HUDEP-2 (cell line): Measurements from ENCODE around the gene EIF3C.
"Not testable (repeated sequence)": the region's sequence is repeated elsewhere in the genome, so short reads cannot be mapped to it uniquely, and the experiment has no call there.

Experiments
- DNase-seq, 76 experiments: peaks; one replicate each; lab custom pipeline; 2025; ENCODE audit not compliant: unreplicated experiment in 76 of 76; lab: John Stamatoyannopoulos, UW

The EIF3C gene

GRCh38 chr16:28711220-28712083 lies at the start of gene EIF3C:
Gene EIF3C (plus strand): TSS chr16:28711464. CDS start chr16:28711687, 223 bp downstream.
- DNase-seq: not testable (repeated sequence)

DNA sequence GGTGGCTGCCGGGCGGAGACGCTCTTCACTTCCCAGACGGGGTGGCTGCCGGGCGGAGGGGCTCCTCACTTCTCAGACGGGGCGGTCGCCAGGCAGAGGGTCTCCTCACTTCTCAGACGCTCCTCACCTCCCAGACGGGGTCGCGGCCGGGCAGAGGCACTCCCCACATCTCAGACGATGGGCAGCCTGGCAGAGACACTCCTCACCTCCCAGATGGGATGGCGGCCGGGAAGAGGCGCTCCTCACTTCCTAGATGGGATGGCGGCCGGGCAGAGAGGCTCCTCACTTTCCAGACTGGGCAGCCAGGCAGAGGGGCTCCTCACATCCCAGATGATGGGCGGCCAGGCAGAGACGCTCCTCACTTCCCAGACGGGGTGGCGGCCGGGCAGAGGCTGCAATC lies 45.0 kb upstream of the EIF3C start:
- not testable (repeated sequence) for DNase-seq

DNA sequence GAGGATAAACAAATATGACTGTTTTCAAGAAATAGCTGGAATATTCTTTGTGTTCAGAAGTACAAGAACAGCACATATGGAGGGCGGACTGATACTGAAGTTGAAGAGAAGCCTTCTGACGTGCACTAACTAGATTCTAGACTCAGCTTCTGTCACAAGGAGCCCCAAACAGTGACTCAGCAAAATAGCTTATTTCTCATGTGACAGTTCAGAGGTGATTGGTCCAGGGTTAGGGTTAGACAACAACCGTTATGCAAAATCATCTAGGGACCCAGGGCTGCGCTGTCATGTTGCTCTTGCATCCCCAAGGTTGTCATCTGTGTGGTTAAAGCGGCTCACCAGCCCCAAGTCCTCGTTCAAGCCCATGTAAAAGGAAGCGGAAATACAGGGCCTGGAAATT lies 43.8 kb upstream of the EIF3C start:
- not testable (repeated sequence) for DNase-seq

DNA sequence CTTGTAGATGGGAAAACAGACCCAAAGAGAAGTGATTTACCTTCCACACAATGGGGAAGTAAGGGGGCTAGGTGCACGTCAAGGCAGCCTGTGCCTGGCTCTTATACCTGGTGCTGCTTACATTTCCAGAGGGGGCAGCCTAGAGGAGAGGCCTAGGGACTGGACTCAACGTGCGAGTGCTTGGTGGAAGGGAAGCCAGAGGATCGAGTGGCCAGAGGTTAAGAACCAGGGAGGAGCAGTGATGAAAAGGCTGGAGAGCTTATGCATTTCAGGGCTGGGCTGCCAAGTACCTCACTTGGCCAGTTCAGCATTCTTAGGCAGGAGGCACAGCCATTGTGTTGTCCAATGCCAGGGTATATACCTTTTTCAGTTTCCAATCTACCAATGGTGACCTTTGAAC lies 43.1 kb upstream of the EIF3C start:
- not testable (repeated sequence) for DNase-seq

GRCh38 chr16:28688327-28688952 lies 22.8 kb upstream of the EIF3C start:
- DNase-seq: not testable (repeated sequence)

- not testable (repeated sequence) for DNase-seq
Measured at GRCh38 chr16:28689425-28689824, 21.8 kb upstream of the EIF3C start.

GRCh38 chr16:28691722-28692121 lies 19.5 kb upstream of the EIF3C start:
- not testable (repeated sequence) for DNase-seq

- DNase-seq: not testable (repeated sequence)
Measured at GRCh38 chr16:28693257-28693950, 17.9 kb upstream of the EIF3C start.

- not testable (repeated sequence) for DNase-seq
Measured at GRCh38 chr16:28699792-28700191, 11.5 kb upstream of the EIF3C start.

DNA sequence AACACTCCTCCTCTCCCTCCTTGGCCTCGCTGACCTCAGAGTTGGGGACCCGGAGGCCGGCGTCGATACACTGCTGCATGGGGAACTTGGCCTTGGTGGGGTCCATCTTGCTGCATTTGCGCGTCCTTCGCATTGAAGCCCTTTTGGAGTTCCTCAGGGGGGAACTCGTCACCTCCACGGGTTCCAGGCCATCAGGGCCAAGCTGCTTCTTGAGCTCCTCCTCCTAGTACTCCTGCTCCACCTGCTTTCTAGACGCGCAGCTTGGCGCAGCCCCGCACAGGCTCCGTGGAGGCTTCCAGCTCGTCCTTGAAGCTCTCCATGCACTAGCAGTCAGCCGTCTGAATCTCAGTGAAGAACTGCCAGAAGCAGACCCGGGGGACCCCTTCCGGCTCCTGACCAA lies 10.9 kb upstream of the EIF3C start:
- DNase-seq: not testable (repeated sequence)

DNA sequence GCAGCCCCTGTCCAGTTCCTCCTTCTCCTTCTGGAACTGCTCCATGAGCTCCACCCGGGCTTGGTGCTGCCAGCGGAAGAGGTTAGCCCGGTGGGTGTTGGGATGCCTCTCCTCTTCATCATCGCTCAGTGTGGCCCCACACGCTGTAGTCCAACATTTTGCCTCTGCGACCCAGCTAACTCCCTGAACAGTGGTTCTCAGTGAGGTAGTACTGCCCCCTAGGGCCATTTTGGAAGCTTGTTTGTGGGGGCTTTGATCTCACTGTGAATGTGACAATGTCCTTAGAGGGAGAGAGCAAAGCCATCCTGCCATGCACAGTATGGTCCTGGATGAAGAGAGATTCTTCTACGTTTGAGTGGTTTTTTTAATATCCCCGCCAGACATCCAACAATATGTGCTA lies 9.9 kb upstream of the EIF3C start:
- DNase-seq: not testable (repeated sequence)

GRCh38 chr16:28704246-28704645 lies 7.0 kb upstream of the EIF3C start:
- DNase-seq: not testable (repeated sequence)

DNA sequence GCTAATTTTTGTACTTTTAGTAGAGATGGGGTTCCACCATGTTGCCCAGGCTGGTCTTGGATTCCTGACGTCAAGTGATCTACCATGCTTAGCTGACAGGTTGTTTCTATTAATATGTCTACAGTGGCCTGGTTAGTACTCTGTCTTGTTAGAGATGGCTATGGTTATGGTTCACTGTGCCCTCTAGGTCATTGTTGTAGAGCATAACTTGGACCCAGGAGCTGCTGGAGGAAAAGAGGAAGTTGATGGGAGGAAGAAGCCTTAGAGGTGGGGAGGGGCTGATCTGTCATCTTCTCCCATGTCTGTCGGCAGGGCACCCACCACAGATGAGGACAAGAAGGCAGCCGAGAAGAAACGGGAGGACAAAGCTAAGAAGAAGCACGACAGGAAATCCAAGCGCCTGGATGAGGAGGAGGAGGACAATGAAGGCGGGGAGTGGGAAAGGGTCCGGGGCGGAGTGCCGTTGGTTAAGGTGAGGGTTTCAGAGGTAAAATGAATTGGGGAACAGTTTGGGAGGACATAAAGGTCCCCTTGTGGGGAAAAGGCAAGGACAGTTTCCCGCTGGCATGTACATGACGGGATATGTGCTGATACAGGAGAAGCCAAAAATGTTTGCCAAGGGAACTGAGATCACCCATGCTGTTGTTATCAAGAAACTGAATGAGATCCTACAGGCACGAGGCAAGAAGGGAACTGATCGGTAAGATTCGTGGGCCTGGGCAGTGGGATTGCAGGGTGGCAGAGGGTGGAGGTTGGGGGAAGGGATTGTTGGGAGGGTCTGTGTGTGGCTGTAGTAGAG lies 11.8 kb downstream of the EIF3C start:
- not testable (repeated sequence) for DNase-seq

DNA sequence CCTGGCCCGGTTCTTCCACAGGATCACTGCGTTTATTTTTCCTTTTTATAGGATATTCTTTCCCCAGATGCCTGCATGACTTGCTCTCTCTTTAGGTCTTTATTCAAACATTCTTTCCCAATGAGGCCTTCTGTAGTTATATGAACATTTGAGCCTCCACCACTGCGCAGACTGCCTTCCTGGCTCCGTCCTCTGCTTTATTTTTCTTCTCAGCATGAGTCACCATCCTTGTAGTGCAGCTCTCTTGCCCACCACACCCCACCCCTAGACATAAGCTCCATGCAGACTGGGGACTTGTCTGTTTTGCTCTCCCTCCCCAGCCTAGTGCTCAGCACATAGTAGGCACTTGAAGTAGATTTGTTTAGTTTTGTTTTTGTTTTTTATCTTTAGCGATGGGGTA lies 20.0 kb downstream of the EIF3C start:
- not testable (repeated sequence) for DNase-seq

GRCh38 chr16:28732455-28733124 lies 21.3 kb downstream of the EIF3C start:
- DNase-seq: not testable (repeated sequence)

- DNase-seq: not testable (repeated sequence)
Measured at GRCh38 chr16:28739787-28740186, 28.5 kb downstream of the EIF3C start.

DNA sequence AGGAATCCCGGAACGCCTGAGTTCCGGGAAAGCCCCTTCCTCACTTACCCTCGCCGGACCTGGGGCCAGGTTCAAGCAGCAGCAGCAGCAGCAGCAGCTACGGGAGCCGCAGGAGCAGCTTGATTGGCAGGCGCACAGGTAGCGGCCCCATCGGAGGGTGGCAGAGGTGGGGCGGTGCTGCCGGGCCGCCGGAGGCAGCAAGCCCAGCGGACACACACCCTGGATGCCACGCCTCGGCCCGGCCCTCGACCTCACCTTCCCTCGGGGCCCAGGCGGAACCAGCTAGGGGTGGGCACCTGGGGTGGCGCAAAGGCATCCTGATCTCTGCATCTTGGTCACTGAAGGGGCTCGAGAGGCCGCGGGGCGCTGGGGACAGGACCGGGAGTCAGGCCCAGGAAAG lies 29.4 kb downstream of the EIF3C start:
- not testable (repeated sequence) for DNase-seq

GRCh38 chr16:28741295-28741694 lies 30.0 kb downstream of the EIF3C start:
- not testable (repeated sequence) for DNase-seq

DNA sequence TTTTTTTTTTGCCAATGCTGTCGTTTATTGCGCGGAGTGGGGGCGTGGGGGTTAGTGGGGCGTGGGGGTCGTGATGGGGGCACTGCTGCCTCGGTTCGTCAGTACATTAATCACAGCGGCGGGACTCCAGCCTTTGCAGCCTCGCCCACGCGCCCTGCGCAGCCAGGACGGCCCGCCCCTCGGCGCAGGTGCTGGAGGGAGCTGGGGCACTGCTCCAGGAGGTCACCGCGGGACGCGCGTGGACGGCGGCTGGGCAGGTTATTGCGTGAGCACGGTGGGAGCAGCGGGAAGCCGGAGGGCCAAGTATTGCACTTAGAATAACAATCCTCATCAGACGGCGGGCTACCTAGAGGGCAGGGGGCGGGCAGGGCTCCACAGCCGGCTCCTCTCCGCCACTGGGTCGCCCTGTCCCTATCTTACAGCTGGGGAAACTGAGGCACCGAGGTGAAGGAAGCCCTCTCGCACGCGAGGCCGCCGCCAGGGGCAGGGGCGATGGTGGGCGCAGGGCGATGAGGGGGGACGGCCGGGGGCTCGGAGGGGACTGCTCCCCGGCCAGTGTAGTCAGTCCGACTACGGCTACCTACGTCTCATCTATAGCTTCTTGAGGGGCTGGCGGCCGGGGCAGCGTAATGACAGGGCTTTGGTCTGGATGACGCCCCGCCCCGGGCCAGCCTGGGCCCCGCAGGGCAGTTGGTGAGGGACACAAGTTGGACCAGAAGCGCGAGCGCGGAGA lies 35.5 kb downstream of the EIF3C start:
- not testable (repeated sequence) for DNase-seq
